ENCODE measurements around the gene NRBF2.
A peak's percentile ranks its signal among the peaks of the same experiment; 100 is the strongest.
"Not testable (repeated sequence)": the region's sequence is repeated elsewhere in the genome, so short reads cannot be mapped to it uniquely, and the experiment has no call there.

The NRBF2 gene

GRCh38 chr10:63133056-63133820 lies at the start of gene NRBF2:
Gene NRBF2 (plus strand): TSS chr10:63133328. CDS start chr10:63133471, 143 bp downstream.
- peak; percentile 95 for DNase-seq (ENCODE audit: low read depth)

- not testable (repeated sequence) for DNase-seq (ENCODE audit: low read depth)
Measured at GRCh38 chr10:63083406-63083805, 49.7 kb upstream of the NRBF2 start.

GRCh38 chr10:63083904-63084689 lies 49.0 kb upstream of the NRBF2 start:
- DNase-seq (ENCODE audit: low read depth) = no peak

- no peak for DNase-seq (ENCODE audit: low read depth)
Measured at GRCh38 chr10:63084690-63085382, 48.3 kb upstream of the NRBF2 start.

GRCh38 chr10:63093227-63093626 lies 39.9 kb upstream of the NRBF2 start:
- DNase-seq (ENCODE audit: low read depth) = no peak

- DNase-seq (ENCODE audit: low read depth) = no peak
Measured at GRCh38 chr10:63094405-63094804, 38.7 kb upstream of the NRBF2 start.

- DNase-seq (ENCODE audit: low read depth) = no peak
Measured at GRCh38 chr10:63094881-63095280, 38.2 kb upstream of the NRBF2 start.

GRCh38 chr10:63099734-63100133 lies 33.4 kb upstream of the NRBF2 start:
- no peak for DNase-seq (ENCODE audit: low read depth)

- not testable (repeated sequence) for DNase-seq (ENCODE audit: low read depth)
Measured at GRCh38 chr10:63101091-63101490, 32.0 kb upstream of the NRBF2 start.

GRCh38 chr10:63102279-63102883 lies 30.7 kb upstream of the NRBF2 start:
- DNase-seq (ENCODE audit: low read depth) = not testable (repeated sequence)

- not testable (repeated sequence) for DNase-seq (ENCODE audit: low read depth)
Measured at GRCh38 chr10:63103178-63103577, 29.9 kb upstream of the NRBF2 start.

GRCh38 chr10:63103971-63104409 lies 29.1 kb upstream of the NRBF2 start:
- no peak for DNase-seq (ENCODE audit: low read depth)

- DNase-seq (ENCODE audit: low read depth) = no peak
Measured at GRCh38 chr10:63105225-63106110, 27.7 kb upstream of the NRBF2 start.

GRCh38 chr10:63106111-63106755 lies 26.9 kb upstream of the NRBF2 start:
- no peak for DNase-seq (ENCODE audit: low read depth)

GRCh38 chr10:63107943-63108437 lies 25.1 kb upstream of the NRBF2 start:
- no peak for DNase-seq (ENCODE audit: low read depth)

GRCh38 chr10:63110940-63111339 lies 22.2 kb upstream of the NRBF2 start:
- DNase-seq (ENCODE audit: low read depth) = no peak

- DNase-seq (ENCODE audit: low read depth) = no peak
Measured at GRCh38 chr10:63114031-63114814, 18.9 kb upstream of the NRBF2 start.

GRCh38 chr10:63115732-63116383 lies 17.3 kb upstream of the NRBF2 start:
- no peak for DNase-seq (ENCODE audit: low read depth)

GRCh38 chr10:63116452-63117072 lies 16.6 kb upstream of the NRBF2 start:
- DNase-seq (ENCODE audit: low read depth) = no peak

Measured in activated T-helper 1 cell treated with Interleukin-2 at 50 U/mL for 16 hours (primary cell).